Gastroesophageal sphincter (tissue), 4 donors: ENCODE measurements around the gene UCK1. TPM values are rescaled to one million over a fixed set of nuclear protein-coding genes. Genes with fewer than 3 reads are reported as not detected.
"Not testable (repeated sequence)": the region's sequence is repeated elsewhere in the genome, so short reads cannot be mapped to it uniquely, and the experiment has no call there.

Experiments used
- ATAC-seq: fragments of 150-250 bp; one replicate; pipeline ENCODE4 v1.9.1; 2016; ENCODE audit warnings: mild to moderate bottlenecking, moderate library complexity
- H3K27ac ChIP-seq, 4 donors: fragments of 200-600 bp; sonication (generic) in 3 of 4; 1 replicate in 3 of 4; 2 replicates in 1 of 4; pipeline ENCODE4 v1.5.1; 2016 to 2019
- H3K27me3 ChIP-seq: fragments of 200-600 bp; sonication (generic); one replicate; pipeline ENCODE4 v1.5.1; 2019
- H3K36me3 ChIP-seq, 2 donors: fragments of 200-600 bp; sonication (generic); one replicate each; pipeline ENCODE4 v1.5.1; 2019; ENCODE audit warnings: control low read depth in 1 of 2
- H3K4me1 ChIP-seq, 3 donors: fragments of 200-600 bp; sonication (generic); 1 replicate in 2 of 3; 2 replicates in 1 of 3; pipeline ENCODE4 v1.5.1; 2016 to 2019; ENCODE audit warnings: control low read depth in 2 of 3
- H3K4me3 ChIP-seq, 2 donors: fragments of 200-600 bp; sonication (generic); one replicate each; pipeline ENCODE4 v1.5.1; 2019; ENCODE audit warnings: mild to moderate bottlenecking in 1 of 2, moderate library complexity in 1 of 2
- H3K9me3 ChIP-seq, 3 donors: fragments of 200-600 bp; sonication (generic); one replicate each; pipeline ENCODE4 v1.5.1; 2017 to 2019; ENCODE audit warnings: control low read depth in 2 of 3
- EP300 ChIP-seq: sonication (generic); formaldehyde crosslinking; IDR thresholded peaks from one replicate; pipeline ENCODE4 v1.6.1; 2017; ENCODE audit warnings: antibody characterized with exemption, mild to moderate bottlenecking
- POLR2A ChIP-seq, 2 donors: fragments of 450-650 bp; IDR thresholded peaks; one replicate each; pipeline ENCODE4 v1.6.1; 2017; ENCODE audit warnings: antibody characterized with exemption in 2 of 2, mild to moderate bottlenecking in 2 of 2, moderate library complexity in 1 of 2
- POLR2AphosphoS5 ChIP-seq: sonication (generic); formaldehyde crosslinking; IDR thresholded peaks from one replicate; pipeline ENCODE4 v1.6.1; 2017; ENCODE audit warnings: antibody characterized with exemption
- WGBS, 2 donors: methylation state at CpG; one replicate each; pipeline ENCODE4 v1.1.5; 2018; ENCODE audit warnings: low coverage in 1 of 2; 5-methylcytosine and 5-hydroxymethylcytosine counted together
- total RNA-seq, 4 donors: library from RNA; depleted of rRNA; stranded (reverse); fragments of >200 nt; gene quantifications; one replicate each; pipeline ENCODE4 v1.1.0, GENCODE V29; 2016
- TF ChIP-seq, protein P1 (sequence below), 4 experiments: fragments of 200-600 bp in 2 of 4; fragments of 450-650 bp in 2 of 4; sonication (generic) in 1 of 4; IDR thresholded peaks; one replicate each; pipeline ENCODE4 v1.5.1; 2017 to 2019; ENCODE audit warnings: antibody characterized with exemption in 4 of 4, mild to moderate bottlenecking in 2 of 4, moderate library complexity in 2 of 4

The UCK1 gene
- total RNA-seq, 4 donors from 2014 or later = 46.8 to 125 (median 51.4) TPM

DNA sequence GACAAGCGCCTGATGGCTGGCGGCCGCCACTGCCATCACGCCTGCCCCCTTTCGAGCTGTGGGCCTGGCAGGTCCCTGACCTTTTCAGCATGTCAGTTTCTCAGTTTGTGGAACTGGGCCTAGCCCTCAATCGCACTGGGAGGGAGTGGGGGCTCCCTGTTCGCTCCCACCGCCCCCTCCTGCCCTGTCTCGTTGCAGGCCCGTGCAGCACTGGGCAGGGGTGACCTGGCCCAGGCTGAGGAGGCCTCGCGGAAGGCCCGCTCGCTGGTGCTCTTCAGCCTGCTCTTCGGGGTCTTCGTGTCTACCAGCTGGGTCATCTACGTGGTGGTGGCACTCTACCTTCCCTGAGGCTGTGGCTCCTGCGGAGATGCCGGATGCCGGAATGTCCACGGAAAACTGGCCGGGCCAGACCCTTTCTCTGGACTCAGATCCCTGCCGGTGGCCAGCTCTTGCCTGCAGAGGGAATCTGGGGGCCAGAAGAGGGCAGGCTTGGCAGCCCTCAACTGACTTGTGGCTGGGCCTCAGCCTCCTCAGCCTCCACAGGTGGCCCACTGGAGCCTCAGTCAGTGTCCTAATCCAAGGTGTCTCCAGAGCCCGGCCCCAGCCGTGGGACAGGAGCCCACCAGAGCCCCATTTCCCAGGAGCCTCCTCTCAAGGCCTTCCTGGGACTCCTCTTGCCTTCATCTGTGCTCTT, 26.9 kb upstream of the UCK1 start:
- no CpG with 5 or more reads among the region's 25 CpGs for WGBS, 2 donors
- Histone ChIP-seq H3K9me3 (peaks cover 0 to 11% (median 0%) of the 10 kb centered on the region in 3 donors), H3K27ac (no peak overlapping the region), H3K27me3 (peaks cover 50% of the 10 kb centered on the region), H3K36me3 (no peaks in the 10 kb centered on the region), H3K4me1 (peaks cover 0 to 5% (median 0%) of the 10 kb centered on the region in 3 donors), H3K4me3 (no peak overlapping the region)
- ATAC-seq = no peak
- TF ChIP-seq POLR2AphosphoS5 = no peak
- TF ChIP-seq EP300 = no peak
- TF ChIP-seq, protein P1, sequence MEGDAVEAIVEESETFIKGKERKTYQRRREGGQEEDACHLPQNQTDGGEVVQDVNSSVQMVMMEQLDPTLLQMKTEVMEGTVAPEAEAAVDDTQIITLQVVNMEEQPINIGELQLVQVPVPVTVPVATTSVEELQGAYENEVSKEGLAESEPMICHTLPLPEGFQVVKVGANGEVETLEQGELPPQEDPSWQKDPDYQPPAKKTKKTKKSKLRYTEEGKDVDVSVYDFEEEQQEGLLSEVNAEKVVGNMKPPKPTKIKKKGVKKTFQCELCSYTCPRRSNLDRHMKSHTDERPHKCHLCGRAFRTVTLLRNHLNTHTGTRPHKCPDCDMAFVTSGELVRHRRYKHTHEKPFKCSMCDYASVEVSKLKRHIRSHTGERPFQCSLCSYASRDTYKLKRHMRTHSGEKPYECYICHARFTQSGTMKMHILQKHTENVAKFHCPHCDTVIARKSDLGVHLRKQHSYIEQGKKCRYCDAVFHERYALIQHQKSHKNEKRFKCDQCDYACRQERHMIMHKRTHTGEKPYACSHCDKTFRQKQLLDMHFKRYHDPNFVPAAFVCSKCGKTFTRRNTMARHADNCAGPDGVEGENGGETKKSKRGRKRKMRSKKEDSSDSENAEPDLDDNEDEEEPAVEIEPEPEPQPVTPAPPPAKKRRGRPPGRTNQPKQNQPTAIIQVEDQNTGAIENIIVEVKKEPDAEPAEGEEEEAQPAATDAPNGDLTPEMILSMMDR (IDR thresholded peaks at IDR 0.05) = no peak
- TF ChIP-seq POLR2A (IDR thresholded peaks at IDR 0.05) = no peak

DNA sequence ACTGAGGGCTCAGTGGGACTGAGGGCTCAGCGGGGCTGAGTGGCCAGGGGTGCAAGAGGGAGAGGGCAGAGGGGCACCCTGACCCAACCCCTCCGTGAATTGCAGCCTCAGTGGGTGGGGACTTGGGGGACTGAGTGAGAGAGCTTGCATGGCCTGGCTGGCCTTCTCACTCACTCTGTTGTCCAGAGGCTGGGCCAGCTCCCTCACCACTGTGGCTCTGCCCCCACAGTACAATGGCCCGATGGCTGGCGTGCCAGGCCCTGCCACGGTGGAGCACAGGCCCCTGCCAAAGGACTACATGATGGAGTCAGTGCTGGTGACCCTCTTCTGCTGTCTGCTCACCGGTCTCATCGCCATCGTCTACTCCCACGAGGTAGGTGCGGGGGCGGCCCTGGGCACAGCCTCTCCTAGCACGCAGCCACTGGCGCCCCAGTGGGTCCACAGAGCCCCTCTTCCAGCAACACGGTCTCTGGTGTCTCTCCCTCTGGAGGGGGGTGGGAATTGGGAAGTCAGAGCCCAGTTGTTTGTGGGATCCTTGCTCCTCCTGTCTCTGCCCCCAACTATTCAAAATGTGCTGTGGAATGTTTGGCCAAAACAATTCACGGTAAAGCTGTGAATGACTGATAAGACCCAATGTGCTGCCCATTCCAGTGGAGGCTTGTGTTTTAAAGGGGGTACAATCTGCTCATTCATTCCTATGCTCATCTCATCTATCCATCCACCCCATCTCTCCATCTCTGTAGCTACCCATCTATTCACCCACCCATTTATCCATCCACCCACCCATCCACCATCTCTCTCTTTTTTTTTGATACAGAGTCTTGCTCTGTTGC, 25.0 kb upstream of the UCK1 start:
- TF ChIP-seq POLR2A (IDR thresholded peaks at IDR 0.05) = no peak
- ATAC-seq = no peak
- Histone ChIP-seq H3K9me3 (no peaks in the 10 kb centered on the region), H3K27ac (no peak overlapping the region), H3K36me3 (no peaks in the 10 kb centered on the region), H3K4me1 (peaks cover 0 to 5% (median 0%) of the 10 kb centered on the region in 3 donors), H3K27me3 (peaks cover 70% of the 10 kb centered on the region), H3K4me3 (no peak overlapping the region)
- 80 to 86% methylated on average over 1 to 8 of the region's 15 CpGs for WGBS, 2 donors

DNA sequence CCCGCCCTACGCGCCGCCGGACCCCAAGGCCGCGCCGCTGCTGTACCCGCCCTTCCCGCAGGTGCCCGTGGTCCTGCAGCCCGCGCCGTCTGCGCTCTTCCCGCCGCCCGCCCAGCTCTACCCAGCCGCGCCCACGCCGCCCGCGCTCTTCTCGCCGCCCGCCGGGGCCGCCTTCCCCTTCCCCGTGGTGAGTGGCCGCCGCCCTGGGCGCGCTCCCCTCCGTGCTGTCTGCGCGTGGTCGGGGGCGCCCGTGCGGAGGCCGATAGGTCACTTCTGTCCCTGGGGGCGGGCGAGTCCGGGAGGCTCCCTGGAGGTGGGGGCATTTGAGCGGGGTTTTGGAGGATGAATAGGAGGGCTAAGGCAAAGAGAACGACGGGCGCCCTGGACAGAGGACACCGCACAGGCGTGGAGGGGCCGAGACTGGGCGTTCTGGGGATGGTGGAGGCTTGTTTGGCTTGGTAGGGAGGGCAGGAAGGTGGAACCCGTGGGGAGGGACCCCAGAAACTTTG, 23.8 kb upstream of the UCK1 start:
- no peaks in the 10 kb centered on the region for H3K36me3 ChIP-seq
- peaks cover 0 to 5% (median 0%) of the 10 kb centered on the region in 3 donors for H3K4me1 ChIP-seq
- TF ChIP-seq POLR2A (IDR thresholded peaks at IDR 0.05) (no peak), POLR2AphosphoS5 (no peak), EP300 (no peak)
- TF ChIP-seq, protein P1 (IDR thresholded peaks at IDR 0.05) = no peak
- H3K27me3 ChIP-seq = peaks cover 72% of the 10 kb centered on the region
- no peak overlapping the region for H3K4me3 ChIP-seq
- WGBS, 2 donors = 57% methylated on average over 9 of the region's 54 CpGs; no CpG with 5 or more reads in 1 of the 2 donors
- no peak overlapping the region for H3K27ac ChIP-seq
- ATAC-seq = no peak
- no peaks in the 10 kb centered on the region for H3K9me3 ChIP-seq

DNA sequence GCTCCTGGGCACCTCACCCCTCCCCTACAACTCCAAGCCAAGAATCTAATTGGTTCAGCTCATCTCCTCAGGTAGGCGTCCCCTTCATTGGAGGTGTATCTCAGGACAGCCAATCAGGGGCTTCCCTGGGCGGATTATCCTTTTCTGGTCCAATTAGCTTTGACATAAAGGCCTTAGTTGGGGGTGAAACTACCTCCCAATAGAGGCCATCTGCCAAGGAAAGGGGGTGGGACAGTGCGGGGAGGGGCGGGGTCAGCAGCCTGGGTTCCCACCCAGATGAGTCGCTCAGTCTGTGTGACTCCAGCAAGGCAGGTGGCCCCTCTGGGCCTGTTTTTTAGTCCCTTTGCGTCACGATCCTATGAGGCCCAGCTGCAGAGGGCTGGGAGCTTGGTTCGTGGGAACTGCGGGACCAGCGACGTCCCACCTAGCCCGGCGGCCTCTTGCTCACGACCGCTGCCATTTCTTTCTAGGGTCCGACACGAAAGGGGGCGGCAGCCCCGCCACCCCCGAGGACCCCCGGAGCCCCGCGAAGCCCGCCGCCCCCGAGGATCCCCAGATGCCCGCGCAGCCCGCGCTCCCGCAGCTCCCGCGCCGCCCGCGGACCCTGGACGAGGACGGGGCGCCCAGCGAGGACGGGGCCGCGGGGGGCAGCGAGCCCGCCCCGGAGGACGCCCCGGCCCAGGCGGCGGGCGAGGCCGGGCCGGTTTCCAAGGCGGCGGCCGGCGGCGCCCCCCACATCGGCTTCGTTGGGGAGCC, 23.2 kb upstream of the UCK1 start:
- WGBS, 2 donors = 100% methylated on average over 1 of the region's 60 CpGs; no CpG with 5 or more reads in 1 of the 2 donors
- Histone ChIP-seq H3K36me3 (no peaks in the 10 kb centered on the region), H3K9me3 (no peaks in the 10 kb centered on the region), H3K27me3 (peaks cover 78% of the 10 kb centered on the region), H3K4me3 (no peak overlapping the region), H3K27ac (no peak overlapping the region), H3K4me1 (peaks cover 0 to 5% (median 0%) of the 10 kb centered on the region in 3 donors)
- TF ChIP-seq POLR2A (IDR thresholded peaks at IDR 0.05) (no peak), EP300 (no peak), POLR2AphosphoS5 (no peak)
- TF ChIP-seq, protein P1 (IDR thresholded peaks at IDR 0.05) = no peak
- no peak for ATAC-seq

DNA sequence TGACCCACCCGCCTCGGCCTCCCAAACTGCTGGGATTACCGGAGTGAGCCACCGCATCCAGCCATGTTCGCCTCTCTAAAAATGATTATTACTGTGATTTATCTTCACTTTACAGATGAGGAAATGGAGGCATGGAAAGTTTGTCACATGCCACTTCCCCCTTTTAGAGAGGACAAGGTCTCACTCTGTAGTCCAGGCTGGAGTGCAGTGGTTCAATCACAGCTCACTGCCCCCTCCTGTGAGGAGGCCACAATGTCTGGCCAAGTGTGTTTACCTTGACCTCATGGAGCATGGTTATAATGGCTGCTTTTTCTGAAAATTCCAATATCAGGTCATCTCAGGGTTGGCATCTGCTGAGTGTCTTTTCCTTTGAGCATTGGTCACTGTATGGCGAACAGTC, 21.0 kb upstream of the UCK1 start:
- TF ChIP-seq POLR2A (IDR thresholded peaks at IDR 0.05) = no peak
- TF ChIP-seq, protein P1 (IDR thresholded peaks at IDR 0.05) = no peak
- no peak for TF ChIP-seq POLR2AphosphoS5
- TF ChIP-seq EP300 = no peak
- H3K27me3 ChIP-seq = peaks cover 90% of the 10 kb centered on the region
- no peak overlapping the region for H3K4me3 ChIP-seq
- ATAC-seq = no peak
- no peak overlapping the region for H3K27ac ChIP-seq
- H3K4me1 ChIP-seq = peaks cover 0 to 7% (median 0%) of the 10 kb centered on the region in 3 donors
- H3K9me3 ChIP-seq = no peaks in the 10 kb centered on the region
- 79 to 95% methylated on average over 5 to 6 of the region's 6 CpGs for WGBS, 2 donors
- no peaks in the 10 kb centered on the region for H3K36me3 ChIP-seq

DNA sequence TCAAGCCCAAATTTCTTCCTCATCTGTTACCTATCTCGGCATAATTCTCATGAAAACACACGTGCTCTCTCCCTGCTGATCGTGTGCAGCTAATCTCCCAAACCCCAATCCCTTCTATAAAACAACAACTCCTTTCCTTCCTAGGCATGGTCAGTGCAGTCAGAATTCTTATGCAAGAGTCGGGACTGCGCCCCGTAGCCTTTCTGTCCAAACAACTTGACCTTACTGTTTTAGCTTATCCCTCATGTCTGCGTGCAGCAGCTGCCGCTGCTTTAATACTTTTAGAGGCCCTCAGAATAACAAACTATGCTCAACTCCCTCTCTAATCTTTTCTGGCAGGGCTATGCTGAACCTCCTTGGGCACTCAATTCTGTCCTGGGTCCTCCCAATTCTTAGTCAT, 19.4 kb upstream of the UCK1 start:
- H3K27ac ChIP-seq, H3K4me3 ChIP-seq, ATAC-seq, H3K36me3 ChIP-seq, H3K9me3 ChIP-seq: not testable (repeated sequence)
- 41 to 52% methylated on average over 3 to 8 of the region's 8 CpGs for WGBS, 2 donors
- Histone ChIP-seq H3K4me1 (peaks cover 0 to 22% (median 8%) of the 10 kb centered on the region in 3 donors), H3K27me3 (peaks cover 90% of the 10 kb centered on the region)

DNA sequence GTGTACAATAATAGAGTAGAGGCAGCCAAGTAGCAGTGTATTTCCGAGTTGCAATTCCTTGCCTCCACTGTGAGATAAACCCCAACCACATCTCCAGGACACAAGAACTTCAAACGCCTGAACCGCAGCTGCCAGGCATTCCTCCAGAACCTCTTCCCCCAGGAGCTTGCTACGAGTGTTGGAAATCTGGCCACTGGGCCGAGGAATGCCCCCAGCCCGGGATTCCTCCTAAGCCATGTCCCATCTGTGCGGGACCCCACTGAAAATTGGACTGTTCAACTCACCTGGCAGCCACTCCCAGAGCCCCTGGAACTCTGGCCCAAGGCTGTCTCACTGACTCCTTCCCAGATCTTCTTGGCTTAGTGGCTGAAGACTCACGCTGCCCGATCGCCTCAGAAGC, 18.1 kb upstream of the UCK1 start:
- 76 to 82% methylated on average over 6 to 7 of the region's 10 CpGs for WGBS, 2 donors
- ATAC-seq, H3K9me3 ChIP-seq, H3K27ac ChIP-seq, H3K4me3 ChIP-seq, H3K36me3 ChIP-seq: not testable (repeated sequence)
- Histone ChIP-seq H3K27me3 (peaks cover 90% of the 10 kb centered on the region), H3K4me1 (peaks cover 0 to 21% (median 8%) of the 10 kb centered on the region in 3 donors)
